PFSK-1 (cell line): ENCODE measurements around the gene PLCXD1.

Experiments
- FOXP2 ChIP-seq: optimal IDR thresholded peaks from 2 replicates; pipeline ENCODE3; 2011; ENCODE audit warnings: borderline replicate concordance, control low read depth, inconsistent platforms; ENCODE audit not compliant: insufficient read depth; ENCODE audit errors: extremely low read length, extremely low read depth
- POLR2AphosphoS5 ChIP-seq: IDR thresholded peaks from 2 replicates; pipeline ENCODE4 v1.6.1; 2012; ENCODE audit warnings: low read depth, mild to moderate bottlenecking, control low read depth, low read length, moderate library complexity
- REST ChIP-seq, 2 experiments: IDR thresholded peaks; 2 replicates each; pipeline versions ENCODE4 v1.6.1 to v1.8.0; 2011 to 2012; ENCODE audit warnings: low read depth in 2 of 2, low read length in 2 of 2, control low read depth in 1 of 2, inconsistent platforms in 1 of 2, mild to moderate bottlenecking in 1 of 2, moderate library complexity in 1 of 2; ENCODE audit not compliant: insufficient read depth in 1 of 2
- SIN3A ChIP-seq: IDR thresholded peaks from 2 replicates; pipeline ENCODE4 v1.6.1; 2012; ENCODE audit warnings: mild to moderate bottlenecking, low read length, moderate library complexity, borderline replicate concordance; ENCODE audit not compliant: insufficient read depth
- TAF1 ChIP-seq: IDR thresholded peaks from 2 replicates; pipeline ENCODE4 v1.6.1; 2012; ENCODE audit warnings: low read length, control low read depth, borderline replicate concordance; ENCODE audit not compliant: insufficient read depth

DNA sequence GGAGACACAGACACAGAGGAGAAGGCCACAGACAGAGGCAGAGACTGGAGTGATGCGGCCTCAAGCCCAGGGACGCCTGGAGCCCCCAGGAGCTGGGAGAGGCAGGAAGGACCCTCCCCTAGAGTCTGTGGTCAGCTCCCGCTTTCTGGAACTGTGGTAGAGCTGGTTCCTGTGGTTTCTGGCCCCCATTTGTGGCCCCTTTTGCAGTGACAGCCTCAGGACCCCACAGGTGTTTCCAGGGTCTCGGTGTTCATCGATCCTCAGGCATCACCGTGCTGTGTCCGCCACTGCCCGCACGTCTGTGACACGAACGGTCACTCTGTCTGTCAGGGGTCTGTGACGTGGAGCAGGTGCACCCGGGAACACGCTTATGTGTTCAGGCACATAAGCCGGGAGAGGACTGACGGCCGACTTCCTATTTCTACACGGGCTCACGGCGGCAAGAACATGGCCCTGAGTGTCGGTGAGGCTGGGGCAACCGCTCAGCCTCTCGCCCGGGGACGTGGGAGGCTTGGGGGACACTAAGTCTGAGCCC lies 29.5 kb downstream of the PLCXD1 start:
- TF ChIP-seq POLR2AphosphoS5 (no peak), TAF1 (no peak), REST (IDR thresholded peaks at IDR 0.05; ENCODE audit: insufficient read depth in 1 of 2, low read depth in 2 of 2, low read length in 2 of 2) (no peak), FOXP2 (no peak), SIN3A (no peak)
